Hematopoietic multipotent progenitor cell treated with erythropoietin and hydrocortisone succinate and interleukin-3 and kit ligand, for 4 days (in vitro differentiated cells): ENCODE measurements around the gene CWH43.
A peak's percentile ranks its signal among the peaks of the same experiment; 100 is the strongest.
"Not testable (repeated sequence)": the region's sequence is repeated elsewhere in the genome, so short reads cannot be mapped to it uniquely, and the experiment has no call there.

Experiments used
- DNase-seq: peaks from one replicate; pipeline ENCODE4 v3.0.0-alpha.2; 2015

The CWH43 gene

DNA sequence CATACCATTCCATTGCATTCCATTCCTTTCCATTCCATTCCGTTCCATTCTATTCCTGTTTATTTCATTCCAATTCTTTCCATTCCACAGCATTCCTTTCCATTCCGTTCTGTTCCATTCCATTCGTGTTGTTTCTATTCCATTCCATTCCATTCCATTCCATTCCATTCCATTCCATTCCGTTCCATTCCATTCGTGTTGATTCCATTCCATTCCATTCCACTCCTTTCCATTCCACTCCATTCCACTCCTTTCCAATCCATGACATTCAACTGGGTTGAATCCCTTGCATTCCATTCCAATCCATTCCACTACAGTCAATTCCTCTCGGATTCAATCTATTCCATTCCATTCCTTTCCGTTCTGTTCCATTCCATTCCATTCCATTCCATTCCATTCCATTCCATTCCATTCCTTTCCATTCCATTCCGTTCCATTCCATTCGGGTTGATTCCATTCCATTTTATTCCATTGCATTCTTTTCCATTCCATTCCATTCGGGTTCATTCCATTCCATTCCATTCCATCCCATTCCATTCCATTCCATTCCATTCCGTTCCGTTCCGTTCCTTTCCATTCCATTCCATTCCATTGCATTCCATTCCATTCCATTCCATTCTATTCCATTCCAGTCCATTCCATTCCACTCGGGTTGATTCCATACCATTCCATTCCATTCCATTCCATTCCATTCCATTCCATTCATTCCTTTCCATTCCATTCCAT is 112.1 kb downstream of the CWH43 start:
- not testable (repeated sequence) for DNase-seq

DNA sequence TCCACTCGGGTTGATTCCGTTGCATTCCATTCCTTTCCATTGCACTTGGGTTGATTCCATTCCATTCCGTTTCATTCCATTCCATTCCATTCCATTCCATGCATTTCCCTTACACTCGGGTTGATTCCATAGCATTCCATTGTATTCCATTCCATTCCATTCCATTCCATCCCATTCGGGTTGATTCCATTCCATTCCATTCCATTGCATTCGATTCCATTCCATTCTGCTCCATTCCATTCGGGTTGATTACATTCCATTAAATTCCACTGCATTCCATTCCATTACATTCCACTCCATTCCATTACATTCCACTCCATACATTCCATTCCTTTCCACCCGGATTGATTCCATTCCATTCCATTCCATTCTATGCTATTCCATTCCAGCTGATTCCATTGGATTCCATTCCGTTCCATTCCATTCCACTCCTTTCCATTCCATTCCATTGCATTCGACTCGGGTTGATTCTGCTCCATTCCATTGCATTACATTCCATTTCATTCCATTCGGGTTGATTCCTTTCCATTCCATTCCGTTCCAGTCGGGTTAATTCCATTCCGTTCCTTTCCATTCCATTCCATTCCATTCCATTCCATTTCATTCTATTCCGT is 113.9 kb downstream of the CWH43 start:
- DNase-seq: not testable (repeated sequence)

DNA sequence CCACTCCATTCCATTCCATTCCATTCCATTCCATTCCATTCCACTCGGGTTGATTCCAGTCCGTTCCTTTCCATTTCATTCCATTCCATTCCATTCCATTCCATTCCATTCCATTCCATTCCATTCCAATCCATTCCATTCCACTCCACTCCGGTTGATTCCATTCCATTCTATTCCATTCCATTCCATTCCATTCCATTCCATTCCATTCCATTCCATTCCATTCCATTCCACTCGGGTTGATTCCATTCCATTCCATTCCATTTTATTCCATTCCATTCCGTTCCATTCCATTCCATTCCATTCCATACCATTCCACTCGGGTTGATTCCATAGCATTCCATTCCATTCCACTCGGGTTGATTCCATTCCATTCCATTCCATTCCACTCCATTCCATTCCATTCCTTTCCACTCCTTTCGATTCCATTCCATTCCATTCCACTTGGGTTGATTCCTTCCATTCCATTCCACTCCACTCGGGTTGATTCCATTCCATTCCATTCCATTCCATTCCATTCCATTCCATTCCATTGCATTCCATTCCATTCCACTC is 116.3 kb downstream of the CWH43 start:
- DNase-seq: not testable (repeated sequence)

DNA sequence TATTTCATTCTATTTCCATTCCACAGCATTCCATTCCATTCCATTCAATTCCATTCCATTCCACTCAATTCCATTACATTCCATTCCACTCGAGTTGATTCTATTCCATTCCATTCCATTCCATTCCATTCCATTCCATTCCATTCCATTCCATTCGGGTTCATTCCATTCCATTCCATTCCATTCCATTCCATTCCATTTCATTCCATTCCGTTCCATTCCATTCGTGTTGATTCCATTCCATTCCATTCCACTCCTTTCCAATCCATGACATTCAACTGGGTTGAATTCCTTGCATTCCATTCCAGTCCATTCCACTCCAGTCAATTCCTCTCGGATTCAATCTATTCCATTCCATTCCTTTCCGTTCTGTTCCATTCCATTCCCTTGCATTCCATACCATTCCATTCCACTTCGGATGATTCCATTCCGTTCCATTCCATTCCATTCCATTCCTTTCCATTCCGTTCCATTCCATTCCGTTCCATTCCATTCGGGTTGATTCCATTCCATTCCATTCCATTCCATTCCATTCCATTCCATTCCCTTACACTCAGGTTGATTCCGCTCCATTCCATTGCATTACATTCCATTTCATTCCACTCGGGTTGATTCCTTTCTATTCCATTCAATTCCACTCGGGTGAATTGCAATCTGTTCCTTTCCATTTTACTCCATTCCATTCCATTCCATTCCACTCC is 117.5 kb downstream of the CWH43 start:
- DNase-seq: not testable (repeated sequence)

DNA sequence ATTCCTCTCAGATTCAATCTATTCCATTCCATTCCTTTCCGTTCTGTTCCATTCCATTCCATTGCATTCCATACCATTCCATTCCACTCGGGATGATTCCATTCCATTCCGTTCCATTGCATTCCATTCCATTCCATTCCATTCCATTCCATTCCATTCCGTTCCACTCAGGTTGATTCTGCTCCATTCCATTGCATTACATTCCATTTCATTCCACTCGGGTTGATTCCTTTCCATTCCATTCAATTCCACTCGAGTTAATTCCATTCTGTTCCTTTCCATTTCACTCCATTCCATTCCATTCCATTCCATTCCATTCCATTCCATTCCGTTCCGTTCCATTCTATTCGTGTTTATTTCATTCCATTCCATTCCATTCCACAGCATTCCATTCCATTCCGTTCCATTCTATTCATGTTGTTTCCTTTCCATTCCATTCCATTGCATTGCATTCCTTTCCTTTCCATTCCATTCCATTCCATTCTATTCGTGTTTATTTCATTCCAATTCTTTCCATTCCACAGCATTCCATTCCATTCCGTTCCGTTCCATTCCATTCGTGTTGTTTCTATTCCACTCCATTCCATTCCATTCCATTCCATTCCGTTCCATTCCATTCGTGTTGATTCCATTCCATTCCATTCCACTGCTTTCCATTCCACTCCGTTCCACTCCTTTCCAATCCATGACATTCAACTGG is 118.3 kb downstream of the CWH43 start:
- not testable (repeated sequence) for DNase-seq

DNA sequence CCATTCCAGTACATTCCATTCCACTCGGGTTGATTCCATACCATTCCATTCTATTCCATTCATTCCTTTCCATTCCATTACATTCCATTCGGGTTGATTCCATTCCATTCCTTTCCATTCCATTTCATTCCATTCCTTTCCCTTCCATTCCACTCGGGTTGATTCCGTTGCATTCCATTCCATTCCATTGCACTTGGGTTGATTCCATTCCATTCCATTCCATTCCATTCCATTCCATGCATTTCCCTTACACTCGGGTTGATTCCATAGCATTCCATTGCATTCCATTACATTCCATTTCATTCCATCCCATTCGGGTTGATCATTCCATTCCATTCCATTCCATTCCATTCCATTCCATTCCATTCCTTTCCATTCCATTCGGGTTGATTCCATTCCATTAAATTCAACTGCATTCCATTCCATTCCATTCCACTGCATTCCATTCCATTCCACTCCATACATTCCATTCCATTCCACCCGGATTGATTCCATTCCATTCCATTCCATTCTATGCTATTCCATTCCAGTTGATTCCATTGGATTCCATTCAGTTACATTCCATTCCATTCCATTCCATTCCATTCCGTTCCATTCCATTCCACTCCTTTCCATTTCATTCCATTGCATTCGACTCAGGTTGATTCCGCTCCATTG is 119.3 kb downstream of the CWH43 start:
- DNase-seq: not testable (repeated sequence)

DNA sequence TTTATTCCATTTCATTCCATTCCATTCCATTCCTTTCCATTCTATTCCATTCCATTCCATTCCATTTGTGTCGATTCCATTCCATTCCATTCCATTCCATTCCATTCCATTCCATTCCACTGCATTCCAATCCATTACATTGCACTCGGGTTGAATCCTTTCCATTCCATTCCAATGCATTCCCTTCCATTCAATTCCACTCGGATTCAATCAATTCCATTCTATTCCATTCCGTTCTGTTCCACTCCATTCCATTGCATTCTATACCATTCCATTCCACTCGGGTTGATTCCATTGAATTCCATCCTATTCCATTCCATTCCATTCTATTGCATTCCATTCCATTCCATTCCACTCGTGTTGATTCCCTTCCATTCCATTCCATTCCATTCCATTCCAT is 121.2 kb downstream of the CWH43 start:
- peak; percentile 51 for DNase-seq

DNA sequence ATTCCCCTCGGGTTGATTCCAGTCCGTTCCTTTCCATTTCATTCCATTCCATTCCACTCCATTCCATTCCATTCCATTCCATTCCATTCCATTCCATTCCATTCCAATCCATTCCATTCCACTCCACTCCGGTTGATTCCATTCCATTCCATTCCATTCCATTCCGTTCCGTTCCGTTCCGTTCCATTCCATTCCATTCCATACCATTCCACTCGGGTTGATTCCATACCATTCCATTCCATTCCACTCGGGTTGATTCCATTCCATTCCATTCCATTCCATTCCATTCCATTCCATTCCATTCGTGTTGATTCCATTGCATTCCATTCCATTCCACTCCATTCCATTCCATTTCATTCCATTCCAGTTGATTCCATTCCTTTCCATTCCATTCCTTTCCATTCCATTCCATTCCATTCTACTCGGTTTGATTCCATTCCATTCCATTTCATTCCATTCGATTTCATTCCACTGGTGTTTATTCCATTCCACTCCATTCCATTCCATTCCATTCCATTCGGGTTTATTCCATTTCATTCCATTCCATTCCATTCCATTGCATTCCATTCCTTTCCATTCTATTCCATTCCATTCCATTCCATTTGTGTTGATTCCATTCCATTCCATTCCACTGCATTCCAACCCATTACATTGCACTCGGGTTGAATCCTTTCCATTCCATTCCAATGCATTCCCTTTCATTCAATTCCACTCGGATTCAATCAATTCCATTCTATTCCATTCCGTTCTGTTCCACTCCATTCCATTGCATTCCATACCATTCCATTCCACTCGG is 122.3 kb downstream of the CWH43 start:
- DNase-seq: not testable (repeated sequence)

DNA sequence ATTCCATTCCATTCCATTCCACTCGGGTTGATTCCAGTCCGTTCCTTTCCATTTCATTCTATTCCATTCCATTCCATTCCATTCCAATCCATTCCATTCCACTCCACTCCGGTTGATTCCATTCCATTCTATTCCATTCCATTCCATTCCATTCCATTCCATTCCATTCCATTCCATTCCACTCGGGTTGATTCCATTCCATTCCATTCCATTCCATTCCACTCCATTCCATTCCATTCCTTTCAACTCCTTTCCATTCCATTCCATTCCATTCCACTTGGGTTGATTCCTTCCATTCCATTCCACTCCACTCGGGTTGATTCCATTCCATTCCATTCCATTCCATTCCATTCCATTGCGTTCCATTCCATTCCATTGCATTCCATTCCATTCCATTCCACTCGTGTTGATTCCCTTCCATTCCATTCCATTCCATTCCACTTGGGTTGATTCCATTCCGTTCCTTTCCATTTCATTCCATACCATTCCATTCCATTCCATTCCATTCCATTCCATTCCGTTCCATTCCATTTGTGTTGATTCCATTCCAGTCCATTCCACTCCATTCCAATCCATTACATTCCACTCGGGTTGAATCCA is 123.6 kb downstream of the CWH43 start:
- not testable (repeated sequence) for DNase-seq

DNA sequence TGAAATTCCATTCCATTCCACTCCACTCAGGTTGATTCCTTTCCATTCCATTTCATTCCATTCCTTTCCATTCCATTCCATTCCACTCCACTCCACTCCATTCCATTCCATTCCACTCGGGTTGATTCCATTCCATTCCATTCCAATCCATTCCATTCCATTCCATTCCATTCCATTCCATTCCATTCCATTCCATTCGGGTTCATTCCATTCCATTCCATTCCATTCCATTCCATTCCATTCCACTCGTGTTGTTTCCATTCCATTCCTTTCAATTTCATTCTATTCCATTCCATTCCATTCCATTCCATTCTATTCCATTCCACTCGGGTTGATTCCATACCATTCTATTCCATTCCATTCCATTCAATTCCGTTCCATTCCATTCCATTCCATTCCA is 124.5 kb downstream of the CWH43 start:
- DNase-seq: not testable (repeated sequence)
